NCI-H2171 treated with DMSO at 0.1 percent for 48 hours (cell line): Measurements from ENCODE around the gene IMMP1L.
A peak's percentile ranks its signal among the peaks of the same experiment; 100 is the strongest.
"Not testable (repeated sequence)": the region's sequence is repeated elsewhere in the genome, so short reads cannot be mapped to it uniquely, and the experiment has no call there.

Source experiments
- DNase-seq: peaks from one replicate; lab custom pipeline; 2025; lab: John Stamatoyannopoulos, UW

IMMP1L gene, protein sequence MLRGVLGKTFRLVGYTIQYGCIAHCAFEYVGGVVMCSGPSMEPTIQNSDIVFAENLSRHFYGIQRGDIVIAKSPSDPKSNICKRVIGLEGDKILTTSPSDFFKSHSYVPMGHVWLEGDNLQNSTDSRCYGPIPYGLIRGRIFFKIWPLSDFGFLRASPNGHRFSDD

DNA sequence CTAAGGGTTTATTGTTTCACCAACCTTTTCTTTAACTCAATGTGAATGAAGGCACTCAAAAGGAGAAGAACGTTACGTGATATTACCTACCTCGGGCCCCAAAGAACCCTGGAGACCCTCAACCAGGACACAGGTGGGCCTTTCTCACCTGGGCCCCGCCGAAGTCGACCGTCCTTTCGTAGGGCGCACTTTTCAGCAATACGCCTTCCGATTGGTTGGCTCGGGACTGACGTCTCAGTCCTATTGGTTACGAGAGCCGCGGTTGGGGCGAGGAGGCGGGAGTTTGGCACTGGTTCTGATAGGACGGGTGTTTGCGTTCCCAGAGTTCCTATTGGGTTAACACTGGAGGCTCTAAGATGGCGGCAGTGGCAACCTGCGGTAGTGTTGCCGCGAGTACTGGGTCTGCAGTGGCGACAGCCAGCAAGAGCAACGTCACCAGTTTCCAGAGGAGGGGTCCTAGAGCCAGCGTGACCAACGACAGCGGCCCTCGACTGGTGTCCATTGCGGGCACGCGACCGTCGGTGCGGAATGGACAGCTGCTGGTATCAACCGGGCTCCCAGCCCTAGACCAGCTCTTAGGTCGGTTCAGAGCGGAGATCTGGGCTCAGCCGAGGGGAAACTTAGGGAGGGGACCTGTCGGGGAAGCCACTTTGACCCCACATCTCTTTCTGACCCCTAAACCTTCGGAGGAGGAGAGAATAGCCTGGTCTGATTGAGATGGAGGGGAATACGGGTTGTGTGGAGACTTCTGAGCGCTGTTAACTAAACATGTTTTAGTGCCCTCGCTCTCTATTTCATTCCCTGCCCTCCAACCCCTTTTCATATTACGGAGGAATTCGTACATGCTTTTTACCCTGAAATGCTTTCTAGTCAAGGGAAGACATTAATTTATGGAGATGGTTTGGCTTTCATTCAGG, at the start of gene IMMP1L, which contains the start of gene ELP4:
IMMP1L (minus strand) TSS at position 194 of the 917 bp plus-strand sequence. CDS start 46,346 bp downstream, outside the sequence.
ELP4 (plus strand) TSS at position 339 of the 917 bp plus-strand sequence; CDS start at position 357, 18 bp downstream.
- peak; percentile 100 for DNase-seq

DNA sequence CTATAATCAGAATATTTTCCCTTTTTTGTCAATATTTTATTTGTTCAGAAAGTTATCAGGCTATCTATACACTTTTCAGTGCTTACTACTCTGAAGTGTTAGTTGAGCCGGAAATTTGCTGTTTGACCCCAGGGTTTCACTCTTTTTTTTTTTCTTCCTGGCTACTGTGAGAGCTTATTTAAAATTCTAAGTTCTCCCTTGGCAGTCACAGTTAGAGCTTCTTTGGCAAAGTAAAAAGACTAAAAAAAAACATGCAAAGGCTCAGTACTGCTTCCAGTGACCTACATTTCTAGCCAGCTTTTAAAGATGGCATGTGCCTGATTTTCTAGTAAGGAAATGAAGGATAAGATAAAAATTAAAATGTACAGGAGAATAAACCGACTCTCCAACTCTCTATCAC, 48.6 kb upstream of the IMMP1L start:
- no peak for DNase-seq

- DNase-seq = no peak
These were observed 46.5 kb upstream of the IMMP1L start for GRCh38 chr11:31555938-31556337.

DNA sequence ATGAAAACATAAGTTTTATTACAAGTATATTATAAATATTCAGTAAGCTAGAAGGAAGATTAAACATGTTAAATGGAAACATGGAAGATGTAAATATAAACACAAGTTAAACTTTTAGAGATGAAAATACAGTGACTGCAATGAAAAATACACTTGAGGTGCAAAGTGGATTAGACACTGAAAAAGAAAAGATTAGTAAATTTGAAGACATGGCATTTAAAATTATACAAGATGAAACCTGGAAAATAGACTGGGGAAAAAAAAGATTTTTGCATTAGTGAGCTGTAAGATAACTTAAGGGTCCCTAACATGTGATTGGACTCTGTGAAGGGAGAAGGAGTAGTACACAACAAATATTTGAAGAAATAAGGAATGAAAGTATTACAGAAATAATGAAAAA, 33.4 kb upstream of the IMMP1L start:
- no peak for DNase-seq

- DNase-seq = no peak
These were observed 26.1 kb upstream of the IMMP1L start for GRCh38 chr11:31535479-31535878.

DNA sequence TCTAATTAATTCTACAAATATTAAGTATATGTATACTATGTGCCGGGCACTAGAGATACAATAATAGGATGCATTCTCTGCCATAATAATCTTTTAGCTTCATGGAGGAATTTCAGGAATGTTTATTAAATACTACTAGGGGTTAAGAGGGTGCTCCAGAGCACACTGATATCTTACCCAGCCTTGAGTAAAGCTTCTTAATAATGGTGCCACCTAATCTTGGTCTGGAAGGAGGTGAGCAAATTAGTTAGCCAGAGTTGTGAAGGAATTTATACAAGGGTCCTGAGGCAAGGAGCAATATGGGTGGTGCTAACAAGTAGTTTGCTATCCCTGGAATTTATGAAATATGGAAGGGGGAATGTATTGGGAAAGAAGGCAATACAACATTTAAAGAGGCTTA, 21.9 kb upstream of the IMMP1L start:
- no peak for DNase-seq

DNA sequence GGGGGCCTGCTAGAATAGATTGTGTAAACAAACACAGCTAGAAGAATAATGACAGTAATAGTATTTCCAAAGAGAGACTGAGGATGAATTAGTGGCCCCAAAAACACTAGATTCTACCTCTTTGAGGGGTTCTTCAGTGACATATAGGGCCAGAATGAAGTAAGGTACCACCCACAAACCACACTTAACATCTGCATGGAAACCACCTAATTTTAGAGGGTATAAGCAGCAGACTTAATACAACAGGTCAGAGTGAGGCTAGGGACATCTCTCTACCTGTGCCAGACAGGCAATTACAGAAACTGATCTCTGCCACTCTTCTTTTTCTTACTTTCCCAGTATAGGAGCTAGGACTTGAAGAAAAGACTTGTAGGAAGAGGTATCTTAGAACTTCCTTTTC, 20.3 kb upstream of the IMMP1L start:
- no peak for DNase-seq

DNA sequence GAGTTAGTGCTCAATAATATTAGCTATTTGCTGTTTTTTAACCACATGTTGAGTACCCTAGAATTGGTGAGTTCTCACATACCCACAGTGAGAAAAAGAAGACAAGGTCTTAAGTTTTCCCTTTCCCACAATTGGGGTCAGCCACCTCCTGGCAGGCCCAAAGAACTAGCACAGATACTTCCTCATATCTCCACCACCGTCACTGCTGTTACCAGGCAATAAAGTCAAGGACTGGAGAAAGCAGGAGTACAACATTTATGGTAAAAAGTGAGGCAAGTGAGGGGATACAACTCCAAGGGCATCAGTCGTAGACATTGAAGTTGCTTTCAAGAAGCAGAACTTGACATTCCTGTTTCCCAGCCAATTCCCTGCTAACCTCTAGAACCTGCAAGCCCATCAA, 19.8 kb upstream of the IMMP1L start:
- no peak for DNase-seq

DNA sequence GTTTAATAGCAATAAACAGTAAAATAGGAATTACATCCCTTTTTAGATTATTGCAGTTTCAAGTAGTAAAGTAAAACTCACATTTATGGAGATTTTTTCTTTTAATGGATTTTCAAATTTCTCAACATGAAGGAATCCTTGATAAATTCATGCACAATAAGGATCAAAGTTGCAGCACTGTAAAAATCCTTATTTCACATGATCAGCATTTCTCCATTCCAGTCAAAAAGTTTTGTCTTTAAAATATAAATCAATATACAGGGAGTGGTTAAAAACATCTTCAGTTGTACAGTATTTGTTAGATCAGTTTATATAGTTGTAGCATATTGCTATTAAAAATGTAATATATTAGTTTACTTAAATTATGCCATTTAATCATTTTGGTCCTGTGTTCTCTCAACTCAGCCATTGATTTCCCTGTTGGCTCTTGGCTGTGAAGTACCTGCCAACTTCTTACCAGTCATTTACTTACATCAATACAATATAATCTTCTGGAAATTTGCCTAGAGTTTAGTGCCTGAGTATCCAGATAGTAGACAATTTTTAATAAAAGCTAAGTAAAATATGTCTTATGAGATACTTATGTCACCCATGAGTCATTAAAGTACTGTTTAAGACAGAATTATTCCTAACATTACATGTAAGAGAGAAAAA, 12.2 kb upstream of the IMMP1L start:
- no peak for DNase-seq

DNA sequence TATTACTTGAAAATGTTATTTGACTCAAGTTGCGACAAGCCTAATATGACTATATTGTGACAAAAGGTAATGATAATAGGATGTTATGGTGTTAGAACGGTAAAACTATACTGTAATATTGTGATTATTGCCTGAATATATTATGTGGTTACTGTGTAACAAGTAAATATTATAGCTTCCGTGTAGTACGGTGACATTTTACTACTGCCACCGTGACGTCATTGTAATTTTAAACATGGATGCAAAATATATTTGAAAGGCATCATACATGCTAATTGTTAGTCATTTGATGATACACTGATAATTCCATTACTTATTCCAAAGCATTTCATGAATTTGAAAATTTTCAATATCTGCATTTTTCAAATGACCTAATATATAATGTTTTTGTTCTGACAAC, 2.7 kb upstream of the IMMP1L start:
- DNase-seq = no peak

GRCh38 chr11:31509051-31509428, 382 bp downstream of the IMMP1L start:
- peak; percentile 79 for DNase-seq

DNA sequence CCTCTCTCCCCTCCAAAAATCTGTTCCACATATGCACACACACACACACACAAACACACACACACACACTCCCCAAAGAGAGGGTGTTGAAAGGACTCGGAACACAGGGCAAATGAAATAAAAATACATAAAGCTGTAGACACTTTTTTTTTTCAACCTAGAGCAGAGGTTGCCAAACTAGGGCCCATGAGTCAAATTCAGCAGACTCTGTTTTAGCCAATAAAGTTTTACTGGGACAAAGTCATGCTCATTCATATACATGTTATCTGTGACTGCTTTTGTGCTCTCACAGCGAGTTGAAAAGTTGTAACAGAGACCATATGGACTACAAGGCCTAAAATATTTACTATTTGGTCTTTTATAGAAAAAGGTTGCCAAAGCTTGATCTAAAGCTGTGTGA, 8.9 kb downstream of the IMMP1L start:
- no peak for DNase-seq

DNA sequence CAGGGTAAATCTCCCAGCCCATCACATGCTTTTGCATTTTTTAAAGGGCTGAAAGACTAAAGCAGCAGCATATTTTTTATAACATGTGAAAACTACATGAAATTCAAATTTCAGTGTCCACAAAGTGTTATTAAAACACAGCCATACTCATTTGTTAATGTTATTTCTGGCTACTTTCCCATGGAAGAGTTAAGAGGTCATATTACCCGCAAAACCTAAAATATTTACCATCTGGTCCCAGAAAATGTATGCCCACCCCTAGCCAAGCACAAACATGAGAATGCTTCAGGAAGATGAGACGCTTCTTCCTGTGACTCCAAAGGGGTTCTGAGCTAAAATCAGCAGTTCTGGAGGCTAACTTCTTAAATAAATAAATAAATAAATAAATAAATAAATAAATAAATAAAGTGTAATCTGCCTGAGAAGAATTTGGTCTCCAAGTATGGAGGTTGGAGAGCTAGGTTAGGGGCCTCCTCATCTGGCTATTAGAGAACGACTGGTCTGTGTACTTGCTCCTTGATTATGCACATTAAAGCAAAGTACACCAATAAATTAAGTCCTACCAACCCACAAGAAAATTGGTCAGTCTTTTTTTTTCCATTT, 9.7 kb downstream of the IMMP1L start:
- DNase-seq = peak; percentile 73

- DNase-seq = not testable (repeated sequence)
These were observed 15.7 kb downstream of the IMMP1L start for GRCh38 chr11:31493762-31494161.

- no peak for DNase-seq
These were observed 16.2 kb downstream of the IMMP1L start for GRCh38 chr11:31493235-31493634.

GRCh38 chr11:31492320-31492913, 17.0 kb downstream of the IMMP1L start:
- DNase-seq = no peak

- peak; percentile 68 for DNase-seq
These were observed 21.6 kb downstream of the IMMP1L start for GRCh38 chr11:31487848-31488247.

DNA sequence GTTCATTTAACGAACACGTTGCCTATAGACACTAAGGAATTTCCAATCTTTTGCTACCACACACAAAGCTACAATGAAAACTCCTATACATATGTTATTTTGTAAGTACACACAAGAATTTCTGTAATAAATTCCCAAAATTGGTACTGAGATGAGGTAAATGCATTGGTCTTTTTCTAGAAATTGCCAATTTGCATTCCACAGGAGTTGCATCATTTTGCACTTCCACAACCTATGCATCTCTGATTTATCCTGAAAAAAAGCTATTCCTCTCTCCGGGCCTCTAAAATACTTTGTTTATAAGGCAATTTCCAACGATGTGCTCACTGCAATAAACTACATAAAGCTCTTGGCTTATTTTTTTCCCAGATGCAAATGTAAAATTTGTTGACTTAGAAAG, 24.9 kb downstream of the IMMP1L start:
- DNase-seq = no peak

DNA sequence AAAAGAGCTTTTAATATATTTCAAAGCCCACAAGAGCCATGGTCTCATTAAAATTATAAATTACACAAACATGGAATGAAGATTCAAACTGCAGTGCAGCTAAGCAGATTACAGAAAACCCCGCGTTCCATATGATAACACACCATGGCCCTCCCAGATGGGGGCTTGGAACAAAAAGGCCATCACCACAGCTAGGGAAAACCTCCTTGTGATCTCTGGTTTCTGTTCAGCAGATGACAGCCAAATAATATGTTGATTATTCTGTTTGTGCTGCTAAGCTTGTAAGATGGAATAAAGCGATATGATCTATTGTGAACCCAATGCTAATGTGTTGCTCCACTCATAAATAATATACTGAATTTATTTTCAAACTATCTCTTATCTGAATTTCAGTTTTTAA, 28.5 kb downstream of the IMMP1L start:
- DNase-seq = peak; percentile 17

DNA sequence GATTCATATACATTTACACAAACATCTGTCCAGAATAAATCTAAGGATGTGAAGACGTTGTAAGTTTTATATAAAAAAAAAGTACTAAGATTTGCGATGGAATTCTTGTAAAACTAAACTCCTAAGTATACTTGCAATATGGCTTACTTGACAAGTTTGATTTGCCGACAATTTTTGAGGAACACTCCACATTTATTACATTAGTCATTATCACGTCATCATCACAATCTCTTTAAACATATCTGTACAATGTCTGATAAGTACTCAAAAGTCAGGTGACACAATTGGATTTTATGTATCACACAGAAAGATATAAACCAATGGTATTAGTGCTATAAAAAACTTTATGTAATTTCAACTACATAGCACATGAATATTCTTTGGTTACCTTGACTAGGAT, 30.4 kb downstream of the IMMP1L start:
- DNase-seq = no peak

- DNase-seq = no peak
These were observed 31.2 kb downstream of the IMMP1L start for GRCh38 chr11:31478223-31478590.
